ENCODE results near the gene DRICH1. TPM values are rescaled to one million over a fixed set of nuclear protein-coding genes. Genes with fewer than 3 reads are reported as not detected.

The DRICH1 gene
- polyA plus RNA-seq, 3 donors: 1.7 TPM; not detected in 2

Small RNA genes within 50 kb of the gene (small RNA-seq; reads per million reads assigned to genes)
- not detected for gene AP000346.3 (ENCODE audit: insufficient read length, low read depth)

Other genes starting within 250 kb of the DRICH1 start
- gene IGLL1, start 52.0 kb downstream of the DRICH1 start, polyA plus RNA-seq: not detected
- gene RGL4, start 58.7 kb upstream of the DRICH1 start, polyA plus RNA-seq: 1 to 10 TPM; 2.3 to 2.4 (median 2.3) TPM
- gene ZNF70, start 118.8 kb upstream of the DRICH1 start, polyA plus RNA-seq: under 1 TPM; 0.04 to 0.85 (median 0.09) TPM
- gene VPREB3, start 122.1 kb upstream of the DRICH1 start, polyA plus RNA-seq: 1 to 10 TPM in 2 of 3 donors, under 1 TPM in 1; 0.88 to 1.0 (median 1.0) TPM
- gene C22orf15, start 130.7 kb upstream of the DRICH1 start, polyA plus RNA-seq: under 1 TPM in 1 of 3 donors, not detected in 2; 0.29 TPM
- 10 to 100 TPM; 15.3 to 46.7 (median 26.8) TPM for gene CHCHD10, start 135.7 kb upstream of the DRICH1 start, polyA plus RNA-seq
- not detected for gene MMP11, start 140.5 kb upstream of the DRICH1 start, polyA plus RNA-seq
- 10 to 100 TPM; 30.3 to 71.8 (median 31.5) TPM for gene SMARCB1, start 154.6 kb upstream of the DRICH1 start, polyA plus RNA-seq
- under 1 TPM; 0.23 to 0.64 (median 0.28) TPM for gene DERL3, start 206.7 kb upstream of the DRICH1 start, polyA plus RNA-seq
- 1 to 10 TPM; 1.3 to 3.3 (median 2.5) TPM for gene SLC2A11, start 225.6 kb upstream of the DRICH1 start, polyA plus RNA-seq

Measured in CD14-positive monocyte (primary cell).